Peyer's patch (tissue), 4 donors: ENCODE results near the gene PGRMC2. TPM values are rescaled to one million over a fixed set of nuclear protein-coding genes. Genes with fewer than 3 reads are reported as not detected.
"Not testable (repeated sequence)": the region's sequence is repeated elsewhere in the genome, so short reads cannot be mapped to it uniquely, and the experiment has no call there.

Source experiments
- DNase-seq, 3 donors: peaks; one replicate each; pipeline ENCODE4 v3.0.0-alpha.2; 2017 to 2019
- H3K27ac ChIP-seq, 4 donors: fragments of 200-600 bp; sonication (generic); one replicate each; pipeline ENCODE4 v1.5.1; 2016 to 2019
- H3K27me3 ChIP-seq, 2 donors: fragments of 200-600 bp; sonication (generic); one replicate each; pipeline ENCODE4 v1.5.1; 2019
- H3K36me3 ChIP-seq, 3 donors: fragments of 200-600 bp; sonication (generic); one replicate each; pipeline ENCODE4 v1.5.1; 2016 to 2019
- H3K4me1 ChIP-seq, 4 donors: fragments of 200-600 bp; sonication (generic); one replicate each; pipeline ENCODE4 v1.5.1; 2016 to 2019
- H3K4me3 ChIP-seq, 4 donors: fragments of 200-600 bp; sonication (generic); 1 replicate in 3 of 4; 2 replicates in 1 of 4; pipeline ENCODE4 v1.5.1; 2016 to 2019; ENCODE audit warnings: mild to moderate bottlenecking in 1 of 4
- H3K9me3 ChIP-seq, 4 donors: fragments of 200-600 bp; sonication (generic); one replicate each; pipeline ENCODE4 v1.5.1; 2016 to 2019; ENCODE audit warnings: mild to moderate bottlenecking in 1 of 4
- POLR2A ChIP-seq, 2 donors: fragments of 450-650 bp; IDR thresholded peaks; one replicate each; pipeline ENCODE4 v1.5.1; 2017; ENCODE audit warnings: antibody characterized with exemption in 2 of 2, mild to moderate bottlenecking in 2 of 2, moderate library complexity in 2 of 2
- total RNA-seq, 4 donors: library from RNA; depleted of rRNA; stranded (reverse); fragments of >200 nt; gene quantifications; one replicate each; pipeline ENCODE4 v1.1.0, GENCODE V29; 2016
- TF ChIP-seq, protein P1 (sequence below), 6 experiments: fragments of 450-650 bp in 4 of 6; fragments of 200-600 bp in 2 of 6; sonication (generic) in 1 of 6; IDR thresholded peaks; one replicate each; pipeline ENCODE4 v1.5.1; 2017 to 2019; ENCODE audit warnings: antibody characterized with exemption in 6 of 6, mild to moderate bottlenecking in 3 of 6, moderate library complexity in 1 of 6

Gene PGRMC2
- total RNA-seq, 4 donors from 2014 or later, result 19.8 to 113 (median 55.3) TPM

DNA sequence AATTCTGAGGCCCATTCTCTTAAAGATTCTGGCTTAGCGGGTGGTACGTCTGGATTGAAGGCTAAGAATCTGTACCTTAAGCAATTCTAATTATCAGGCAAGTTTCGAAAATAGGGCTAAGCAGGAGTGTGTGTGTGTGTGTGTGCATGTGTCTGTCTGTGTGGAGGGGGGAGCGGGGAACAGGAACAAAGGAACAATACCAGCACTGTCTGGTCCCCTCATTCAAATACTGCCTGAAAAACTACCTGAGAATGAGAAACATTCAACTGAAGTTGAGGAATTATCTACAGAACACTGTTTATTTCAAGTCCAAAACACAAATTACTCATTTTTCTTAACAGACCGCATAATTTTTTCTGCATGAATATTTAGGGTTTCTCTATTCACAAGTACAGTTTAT, 18.6 kb downstream of the PGRMC2 start:
- no peaks in the 10 kb centered on the region for H3K27me3 ChIP-seq
- TF ChIP-seq, protein P1, sequence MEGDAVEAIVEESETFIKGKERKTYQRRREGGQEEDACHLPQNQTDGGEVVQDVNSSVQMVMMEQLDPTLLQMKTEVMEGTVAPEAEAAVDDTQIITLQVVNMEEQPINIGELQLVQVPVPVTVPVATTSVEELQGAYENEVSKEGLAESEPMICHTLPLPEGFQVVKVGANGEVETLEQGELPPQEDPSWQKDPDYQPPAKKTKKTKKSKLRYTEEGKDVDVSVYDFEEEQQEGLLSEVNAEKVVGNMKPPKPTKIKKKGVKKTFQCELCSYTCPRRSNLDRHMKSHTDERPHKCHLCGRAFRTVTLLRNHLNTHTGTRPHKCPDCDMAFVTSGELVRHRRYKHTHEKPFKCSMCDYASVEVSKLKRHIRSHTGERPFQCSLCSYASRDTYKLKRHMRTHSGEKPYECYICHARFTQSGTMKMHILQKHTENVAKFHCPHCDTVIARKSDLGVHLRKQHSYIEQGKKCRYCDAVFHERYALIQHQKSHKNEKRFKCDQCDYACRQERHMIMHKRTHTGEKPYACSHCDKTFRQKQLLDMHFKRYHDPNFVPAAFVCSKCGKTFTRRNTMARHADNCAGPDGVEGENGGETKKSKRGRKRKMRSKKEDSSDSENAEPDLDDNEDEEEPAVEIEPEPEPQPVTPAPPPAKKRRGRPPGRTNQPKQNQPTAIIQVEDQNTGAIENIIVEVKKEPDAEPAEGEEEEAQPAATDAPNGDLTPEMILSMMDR (IDR thresholded peaks at IDR 0.05), result no peak
- TF ChIP-seq POLR2A (IDR thresholded peaks at IDR 0.05), result no peak
- no peak for DNase-seq

DNA sequence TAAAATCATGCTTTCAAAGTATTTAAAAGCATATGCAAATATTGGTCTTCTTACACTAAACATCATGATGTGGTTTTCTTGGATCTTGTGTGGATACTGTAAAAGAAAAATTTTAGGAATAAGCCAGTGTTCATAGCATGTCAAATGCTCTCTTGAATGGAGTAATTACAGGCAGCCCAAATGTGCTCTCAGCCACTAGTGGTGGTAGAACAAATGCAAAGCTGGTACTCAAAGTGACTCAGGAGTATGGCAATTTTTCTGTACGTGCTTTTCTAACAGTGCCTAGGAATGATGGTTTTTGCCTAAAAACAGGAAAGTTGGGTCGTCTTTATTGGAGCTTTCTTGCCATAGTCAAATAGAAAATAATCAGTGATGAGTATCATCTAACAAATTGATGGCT, 19.9 kb downstream of the PGRMC2 start:
- Histone ChIP-seq H3K27me3 (no peaks in the 10 kb centered on the region), H3K9me3 (peaks cover 0 to 8% (median 0%) of the 10 kb centered on the region in 4 donors), H3K4me1 (no peaks in the 10 kb centered on the region), H3K27ac (no peak overlapping the region), H3K4me3 (no peak overlapping the region), H3K36me3 (peaks cover 0 to 26% (median 0%) of the 10 kb centered on the region in 3 donors)
- DNase-seq, result no peak
- TF ChIP-seq, protein P1 (IDR thresholded peaks at IDR 0.05), result no peak
- no peak for TF ChIP-seq POLR2A (IDR thresholded peaks at IDR 0.05)

More for the DNA sequence above, 18.6 kb downstream of the PGRMC2 start:
- Histone ChIP-seq H3K4me1 (no peaks in the 10 kb centered on the region), H3K4me3 (no peak overlapping the region), H3K9me3 (peaks cover 0 to 8% (median 0%) of the 10 kb centered on the region in 4 donors), H3K36me3 (peaks cover 0 to 26% (median 0%) of the 10 kb centered on the region in 3 donors), H3K27ac (no peak overlapping the region)

DNA sequence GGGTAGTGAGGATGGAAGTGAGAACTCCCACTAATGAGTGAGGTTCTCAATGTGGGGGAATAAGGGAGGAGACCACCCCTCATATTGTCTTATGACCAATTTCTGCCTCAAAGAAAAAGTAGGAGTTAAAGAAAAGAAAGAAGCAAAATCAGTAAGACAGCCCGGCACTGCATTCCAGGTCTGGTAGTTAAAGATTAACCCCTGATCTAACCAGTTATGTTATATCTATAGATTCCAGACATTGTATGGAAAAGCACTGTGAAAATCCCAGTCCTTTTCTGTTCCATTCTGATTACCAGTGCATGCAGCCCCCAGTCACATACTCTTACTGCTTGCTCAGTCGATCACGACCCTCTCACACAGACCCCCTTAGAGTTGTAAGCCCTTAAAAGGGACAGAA, 20.4 kb downstream of the PGRMC2 start:
- H3K36me3 ChIP-seq, result peaks cover 0 to 25% (median 0%) of the 10 kb centered on the region in 3 donors
- H3K27me3 ChIP-seq, H3K9me3 ChIP-seq, DNase-seq, H3K27ac ChIP-seq, H3K4me3 ChIP-seq, H3K4me1 ChIP-seq: not testable (repeated sequence)

DNA sequence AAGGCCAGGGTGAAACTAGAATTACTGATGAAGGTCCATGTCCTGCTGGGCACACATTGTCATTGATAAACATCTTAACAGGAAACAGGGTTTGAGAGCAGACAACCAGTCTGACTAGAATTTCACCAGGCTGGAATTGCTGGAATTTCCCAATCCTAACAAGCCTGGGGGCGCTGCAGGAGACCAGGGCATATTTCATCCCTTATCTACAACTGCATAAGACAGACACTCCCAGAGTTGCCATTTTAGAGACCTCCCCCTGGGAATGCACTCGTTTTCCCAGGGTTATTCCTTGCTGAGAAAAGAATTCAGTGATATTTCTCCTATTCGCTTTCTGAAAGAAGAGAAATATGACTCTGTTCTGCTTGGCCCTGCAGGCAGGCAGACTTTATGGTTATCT, 22.1 kb downstream of the PGRMC2 start:
- H3K27me3 ChIP-seq, H3K36me3 ChIP-seq, H3K9me3 ChIP-seq, H3K27ac ChIP-seq, DNase-seq, H3K4me1 ChIP-seq, H3K4me3 ChIP-seq: not testable (repeated sequence)

DNA sequence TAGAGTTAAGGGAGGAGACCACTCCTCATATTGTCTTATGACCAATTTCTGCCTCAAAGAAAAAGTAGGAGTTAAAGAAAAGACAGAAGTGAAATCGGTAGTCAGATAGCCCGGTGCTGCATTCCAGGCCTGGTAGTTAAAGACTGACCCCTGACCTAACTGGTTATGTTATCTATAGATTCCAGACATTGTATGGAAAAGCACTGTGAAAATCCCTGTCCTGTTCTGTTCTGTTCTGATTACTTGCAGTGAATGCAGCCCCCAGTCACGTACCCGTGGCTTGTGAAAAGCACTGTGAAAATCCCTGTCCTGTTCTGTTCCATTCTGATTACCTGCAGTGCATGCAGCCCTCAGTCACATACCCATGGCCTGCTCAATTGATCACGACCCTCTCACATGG, 27.7 kb downstream of the PGRMC2 start:
- DNase-seq, H3K4me1 ChIP-seq, H3K4me3 ChIP-seq, H3K36me3 ChIP-seq, H3K27me3 ChIP-seq, H3K27ac ChIP-seq, H3K9me3 ChIP-seq: not testable (repeated sequence)

DNA sequence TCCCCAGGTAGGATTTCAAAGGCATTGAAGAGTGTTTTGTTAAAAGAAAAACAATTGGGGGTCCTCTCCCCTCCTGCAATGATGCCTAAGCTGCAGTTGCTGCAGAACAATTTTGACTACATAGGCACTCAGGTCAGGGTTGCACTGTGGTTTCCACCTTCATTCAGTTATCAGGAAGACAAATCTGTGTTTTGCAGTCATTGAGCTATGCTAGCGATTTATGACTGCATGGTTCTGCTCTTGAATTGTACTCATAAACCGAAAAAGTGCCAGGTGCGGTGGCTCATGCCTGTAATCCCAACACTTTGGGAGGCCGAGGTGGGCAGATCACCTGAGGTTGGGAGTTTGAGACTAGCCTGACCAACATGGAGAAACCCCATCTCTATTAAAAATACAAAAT, 29.4 kb downstream of the PGRMC2 start:
- H3K4me3 ChIP-seq, DNase-seq: not testable (repeated sequence)

DNA sequence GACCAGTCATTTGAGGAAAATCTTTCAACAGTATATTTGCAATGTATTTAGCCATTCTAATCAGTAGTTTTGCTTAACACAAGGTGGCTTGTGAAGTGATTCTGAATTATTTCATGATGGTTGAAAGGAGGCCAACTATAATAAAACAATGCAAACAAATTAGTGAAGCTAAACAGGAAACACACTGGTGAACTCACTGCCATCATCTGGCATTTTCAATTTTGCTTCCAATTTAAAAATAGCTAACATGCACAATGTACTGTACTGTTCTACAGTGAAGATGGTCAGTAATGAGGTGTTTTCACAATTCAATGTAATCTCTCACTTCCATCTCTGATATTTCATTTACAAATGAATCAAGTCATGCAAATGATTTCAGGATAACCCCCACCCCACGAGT, 31.1 kb downstream of the PGRMC2 start:
- H3K4me3 ChIP-seq, result no peak overlapping the region
- H3K27ac ChIP-seq, result no peak overlapping the region
- H3K27me3 ChIP-seq, result no peaks in the 10 kb centered on the region
- no peaks in the 10 kb centered on the region for H3K4me1 ChIP-seq
- H3K9me3 ChIP-seq, result no peaks in the 10 kb centered on the region
- DNase-seq, result no peak
- H3K36me3 ChIP-seq, result no peaks in the 10 kb centered on the region
- TF ChIP-seq, protein P1 (IDR thresholded peaks at IDR 0.05), result no peak
- TF ChIP-seq POLR2A (IDR thresholded peaks at IDR 0.05), result no peak

More for the DNA sequence above, 29.4 kb downstream of the PGRMC2 start:
- not testable (repeated sequence) for H3K27ac ChIP-seq, H3K27me3 ChIP-seq, H3K9me3 ChIP-seq, H3K4me1 ChIP-seq, H3K36me3 ChIP-seq

DNA sequence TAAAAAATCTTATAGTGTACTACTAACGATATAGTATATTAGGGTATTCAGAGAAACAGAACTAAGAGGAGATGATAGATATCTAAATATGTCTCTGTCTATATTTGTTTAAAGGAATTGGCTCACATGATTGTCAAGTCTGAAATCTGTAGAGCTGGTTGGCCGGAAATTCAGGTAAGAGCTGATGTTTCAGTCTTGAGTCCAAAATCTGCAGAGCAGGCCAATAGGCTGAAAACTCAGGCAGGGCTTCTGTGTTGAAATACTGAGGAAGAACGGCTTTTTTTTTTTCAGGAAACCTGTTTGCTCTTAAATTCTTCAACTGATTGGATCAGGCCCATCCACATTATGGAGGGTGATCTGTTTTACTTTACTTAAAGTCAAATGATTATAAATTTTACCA, 31.7 kb downstream of the PGRMC2 start:
- Histone ChIP-seq H3K9me3 (no peaks in the 10 kb centered on the region), H3K4me1 (no peaks in the 10 kb centered on the region), H3K4me3 (no peak overlapping the region), H3K36me3 (no peaks in the 10 kb centered on the region), H3K27me3 (no peaks in the 10 kb centered on the region), H3K27ac (no peak overlapping the region)
- DNase-seq, result no peak
- TF ChIP-seq POLR2A (IDR thresholded peaks at IDR 0.05), result no peak
- TF ChIP-seq, protein P1 (IDR thresholded peaks at IDR 0.05), result no peak
